ENCODE measurements around the gene ZNF496.

The ZNF496 gene

GRCh38 chr1:247326411-247327130 lies 5.1 kb downstream of the ZNF496 start:
- DNase-seq, result no peak

- DNase-seq, result no peak
Observed at GRCh38 chr1:247324923-247325322, 6.7 kb downstream of the ZNF496 start.

- no peak for DNase-seq
Observed at GRCh38 chr1:247324204-247324787, 7.4 kb downstream of the ZNF496 start.

GRCh38 chr1:247322849-247323586 lies 8.6 kb downstream of the ZNF496 start:
- no peak for DNase-seq

GRCh38 chr1:247322442-247322841 lies 9.2 kb downstream of the ZNF496 start:
- no peak for DNase-seq

GRCh38 chr1:247317702-247318101 lies 14.0 kb downstream of the ZNF496 start:
- DNase-seq, result no peak

GRCh38 chr1:247316590-247317197 lies 15.0 kb downstream of the ZNF496 start:
- no peak for DNase-seq

GRCh38 chr1:247304031-247304430 lies 27.6 kb downstream of the ZNF496 start:
- no peak for DNase-seq

- no peak for DNase-seq
Observed at GRCh38 chr1:247303216-247303615, 28.5 kb downstream of the ZNF496 start.

GRCh38 chr1:247301176-247301540 lies 30.5 kb downstream of the ZNF496 start:
- DNase-seq, result no peak

- no peak for DNase-seq
Observed at GRCh38 chr1:247300491-247301175, 31.0 kb downstream of the ZNF496 start.

GRCh38 chr1:247299723-247300381 lies 31.8 kb downstream of the ZNF496 start:
- DNase-seq, result no peak

GRCh38 chr1:247298701-247299100 lies 33.0 kb downstream of the ZNF496 start:
- no peak for DNase-seq

- DNase-seq, result no peak
Observed at GRCh38 chr1:247298124-247298481, 33.6 kb downstream of the ZNF496 start.

GRCh38 chr1:247297263-247298123 lies 34.2 kb downstream of the ZNF496 start:
- DNase-seq, result no peak

- DNase-seq, result no peak
Observed at GRCh38 chr1:247296599-247297180, 35.0 kb downstream of the ZNF496 start.

- DNase-seq, result no peak
Observed at GRCh38 chr1:247295746-247296145, 35.9 kb downstream of the ZNF496 start.

GRCh38 chr1:247295274-247295684 lies 36.4 kb downstream of the ZNF496 start:
- no peak for DNase-seq

- DNase-seq, result no peak
Observed at GRCh38 chr1:247294282-247294681, 37.4 kb downstream of the ZNF496 start.

- no peak for DNase-seq
Observed at GRCh38 chr1:247293047-247293446, 38.6 kb downstream of the ZNF496 start.
